GM21737 (cell line): Measurements from ENCODE around the gene RAPGEF4.
A peak's percentile ranks its signal among the peaks of the same experiment; 100 is the strongest.

Experiments used
- ATAC-seq: cut with Tn5 transposase; IDR thresholded peaks from one replicate; pipeline ENCODE4 v1.9.1; 2021; ENCODE audit warnings: mild to moderate bottlenecking, moderate library complexity; ENCODE audit not compliant: unreplicated experiment

The RAPGEF4 gene

GRCh38 chr2:172735582-172736423 lies at the start of gene RAPGEF4:
TSS of gene RAPGEF4 (plus strand) at chr2:172735845. CDS start at chr2:172735984, 139 bp downstream.
- ATAC-seq, result no peak

- ATAC-seq, result no peak
These were observed 42.6 kb upstream of the RAPGEF4 start for GRCh38 chr2:172693037-172693436.

- no peak for ATAC-seq
These were observed 41.9 kb upstream of the RAPGEF4 start for GRCh38 chr2:172693529-172694455.

- no peak for ATAC-seq
These were observed 38.3 kb upstream of the RAPGEF4 start for GRCh38 chr2:172697296-172697695.

- ATAC-seq, result peak; percentile 84
These were observed 37.4 kb upstream of the RAPGEF4 start for GRCh38 chr2:172698041-172698863.

GRCh38 chr2:172701250-172701649 lies 34.4 kb upstream of the RAPGEF4 start:
- ATAC-seq, result no peak

GRCh38 chr2:172702451-172702850 lies 33.2 kb upstream of the RAPGEF4 start:
- no peak for ATAC-seq

- ATAC-seq, result no peak
These were observed 31.3 kb upstream of the RAPGEF4 start for GRCh38 chr2:172704072-172704936.

GRCh38 chr2:172705352-172705751 lies 30.3 kb upstream of the RAPGEF4 start:
- ATAC-seq, result no peak

GRCh38 chr2:172708247-172708646 lies 27.4 kb upstream of the RAPGEF4 start:
- ATAC-seq, result no peak

GRCh38 chr2:172709566-172710291 lies 25.9 kb upstream of the RAPGEF4 start:
- no peak for ATAC-seq

- no peak for ATAC-seq
These were observed 25.0 kb upstream of the RAPGEF4 start for GRCh38 chr2:172710584-172711047.

- no peak for ATAC-seq
These were observed 24.5 kb upstream of the RAPGEF4 start for GRCh38 chr2:172711110-172711509.

- no peak for ATAC-seq
These were observed 23.4 kb upstream of the RAPGEF4 start for GRCh38 chr2:172712251-172712650.

- ATAC-seq, result no peak
These were observed 22.2 kb upstream of the RAPGEF4 start for GRCh38 chr2:172713365-172713875.

GRCh38 chr2:172722481-172722880 lies 13.2 kb upstream of the RAPGEF4 start:
- no peak for ATAC-seq

- no peak for ATAC-seq
These were observed 12.4 kb upstream of the RAPGEF4 start for GRCh38 chr2:172723286-172723685.

- ATAC-seq, result no peak
These were observed 10.9 kb upstream of the RAPGEF4 start for GRCh38 chr2:172724724-172725123.

- ATAC-seq, result no peak
These were observed 10.4 kb upstream of the RAPGEF4 start for GRCh38 chr2:172725284-172725683.
